ENCODE data around the gene TRIM7. TPM values are rescaled to one million over a fixed set of nuclear protein-coding genes. Genes with fewer than 3 reads are reported as not detected.

TRIM7 gene
- total RNA-seq, 1 donor from 2014 or later = 4.0 TPM

- no peak for TF ChIP-seq CTCF (IDR thresholded peaks at IDR 0.05)
- Mint-ChIP-seq H3K27me3 (ENCODE audit: unreplicated experiment) (peaks cover 27% of the 10 kb centered on the region), H3K4me1 (ENCODE audit: unreplicated experiment) (peaks cover 10% of the 10 kb centered on the region), H3K36me3 (ENCODE audit: unreplicated experiment) (no peaks in the 10 kb centered on the region), H3K27ac (ENCODE audit: unreplicated experiment) (no peak overlapping the region), H3K4me3 (ENCODE audit: unreplicated experiment) (no peak overlapping the region), H3K9me3 (ENCODE audit: unreplicated experiment) (no peaks in the 10 kb centered on the region)
- no peak for DNase-seq (ENCODE audit: extremely low spot score, unreplicated experiment)
These were observed 46.1 kb downstream of the TRIM7 start for GRCh38 chr5:181158869-181159268.

GRCh38 chr5:181156758-181157157 lies 48.2 kb downstream of the TRIM7 start:
- H3K27me3 Mint-ChIP-seq (ENCODE audit: unreplicated experiment) = peaks cover 29% of the 10 kb centered on the region
- H3K4me1 Mint-ChIP-seq (ENCODE audit: unreplicated experiment) = peaks cover 8% of the 10 kb centered on the region
- H3K36me3 Mint-ChIP-seq (ENCODE audit: unreplicated experiment) = no peaks in the 10 kb centered on the region
- DNase-seq (ENCODE audit: extremely low spot score, unreplicated experiment) = no peak
- no peak overlapping the region for H3K4me3 Mint-ChIP-seq (ENCODE audit: unreplicated experiment)
- peaks cover 5% of the 10 kb centered on the region for H3K9me3 Mint-ChIP-seq (ENCODE audit: unreplicated experiment)
- TF ChIP-seq CTCF (IDR thresholded peaks at IDR 0.05) = no peak
- H3K27ac Mint-ChIP-seq (ENCODE audit: unreplicated experiment) = no peak overlapping the region

- H3K4me3 Mint-ChIP-seq (ENCODE audit: unreplicated experiment) = no peak overlapping the region
These were observed 51.2 kb downstream of the TRIM7 start for GRCh38 chr5:181153814-181154213.

GRCh38 chr5:181152406-181152805 lies 52.6 kb downstream of the TRIM7 start:
- H3K4me1 Mint-ChIP-seq (ENCODE audit: unreplicated experiment) = no peaks in the 10 kb centered on the region

More at GRCh38 chr5:181153814-181154213, 51.2 kb downstream of the TRIM7 start:
- Mint-ChIP-seq H3K27ac (ENCODE audit: unreplicated experiment) (no peak overlapping the region), H3K27me3 (ENCODE audit: unreplicated experiment) (peaks cover 40% of the 10 kb centered on the region), H3K36me3 (ENCODE audit: unreplicated experiment) (no peaks in the 10 kb centered on the region), H3K4me1 (ENCODE audit: unreplicated experiment) (no peaks in the 10 kb centered on the region), H3K9me3 (ENCODE audit: unreplicated experiment) (peaks cover 5% of the 10 kb centered on the region)
- TF ChIP-seq CTCF (IDR thresholded peaks at IDR 0.05) = no peak
- no peak for DNase-seq (ENCODE audit: extremely low spot score, unreplicated experiment)

GRCh38 chr5:181151146-181151545 lies 53.9 kb downstream of the TRIM7 start:
- no peak for DNase-seq (ENCODE audit: extremely low spot score, unreplicated experiment)
- H3K4me1 Mint-ChIP-seq (ENCODE audit: unreplicated experiment) = no peaks in the 10 kb centered on the region
- H3K27ac Mint-ChIP-seq (ENCODE audit: unreplicated experiment) = no peak overlapping the region
- peaks cover 38% of the 10 kb centered on the region for H3K27me3 Mint-ChIP-seq (ENCODE audit: unreplicated experiment)
- peaks cover 5% of the 10 kb centered on the region for H3K9me3 Mint-ChIP-seq (ENCODE audit: unreplicated experiment)
- H3K4me3 Mint-ChIP-seq (ENCODE audit: unreplicated experiment) = no peak overlapping the region
- H3K36me3 Mint-ChIP-seq (ENCODE audit: unreplicated experiment) = no peaks in the 10 kb centered on the region
- TF ChIP-seq CTCF (IDR thresholded peaks at IDR 0.05) = no peak

More at GRCh38 chr5:181152406-181152805, 52.6 kb downstream of the TRIM7 start:
- Mint-ChIP-seq H3K36me3 (ENCODE audit: unreplicated experiment) (no peaks in the 10 kb centered on the region), H3K4me3 (ENCODE audit: unreplicated experiment) (no peak overlapping the region), H3K27me3 (ENCODE audit: unreplicated experiment) (peaks cover 41% of the 10 kb centered on the region), H3K9me3 (ENCODE audit: unreplicated experiment) (peaks cover 5% of the 10 kb centered on the region), H3K27ac (ENCODE audit: unreplicated experiment) (no peak overlapping the region)
- DNase-seq (ENCODE audit: extremely low spot score, unreplicated experiment) = no peak
- TF ChIP-seq CTCF (IDR thresholded peaks at IDR 0.05) = no peak

Measured in osteocyte (in vitro differentiated cells).